Vagina (tissue), 2 donors: ENCODE data around the gene CXXC4. TPM values are rescaled to one million over a fixed set of nuclear protein-coding genes. Genes with fewer than 3 reads are reported as not detected.

Experiments used
- DNase-seq, 2 donors: peaks; one replicate each; pipeline ENCODE4 v3.0.0-alpha.2; 2017; ENCODE audit errors: extremely low spot score in 2 of 2
- H3K27ac ChIP-seq: fragments of 200-600 bp; sonication (generic); one replicate; pipeline ENCODE4 v1.5.1; 2019
- H3K27me3 ChIP-seq: fragments of 200-600 bp; sonication (generic); one replicate; pipeline ENCODE4 v1.5.1; 2019
- H3K36me3 ChIP-seq, 2 donors: fragments of 200-600 bp; sonication (generic); one replicate each; pipeline ENCODE4 v1.5.1; 2017 to 2019
- H3K4me1 ChIP-seq: fragments of 200-600 bp; sonication (generic); one replicate; pipeline ENCODE4 v1.5.1; 2019
- H3K4me3 ChIP-seq, 2 donors: fragments of 200-600 bp; sonication (generic); 1 replicate in 1 of 2; 2 replicates in 1 of 2; pipeline ENCODE4 v1.5.1; 2016 to 2019
- H3K9me3 ChIP-seq: fragments of 200-600 bp; sonication (generic); one replicate; pipeline ENCODE4 v1.5.1; 2019
- POLR2A ChIP-seq, 2 donors: fragments of 450-650 bp; IDR thresholded peaks; one replicate each; pipeline ENCODE4 v1.6.1; 2017; ENCODE audit warnings: antibody characterized with exemption in 2 of 2, mild to moderate bottlenecking in 2 of 2, moderate library complexity in 2 of 2
- POLR2AphosphoS5 ChIP-seq, 2 donors: sonication (generic); formaldehyde crosslinking; IDR thresholded peaks; one replicate each; pipeline ENCODE4 v1.9.0; 2017; ENCODE audit warnings: antibody characterized with exemption in 2 of 2, mild to moderate bottlenecking in 2 of 2, low read depth in 1 of 2; ENCODE audit not compliant: insufficient read depth in 1 of 2
- intact Hi-C: fragments of 100-400 bp; cut with DNase I; formaldehyde crosslinking; loops from one replicate; pipeline ENCODE4 v1.15.1; 2023
- total RNA-seq: library from RNA; depleted of rRNA; stranded (reverse); fragments of >200 nt; gene quantifications from one replicate; pipeline ENCODE4 v1.2.3, GENCODE V29; 2016
- TF ChIP-seq, protein P1 (sequence below), 3 experiments: fragments of 450-650 bp in 2 of 3; fragments of 200-600 bp in 1 of 3; sonication (generic) in 1 of 3; IDR thresholded peaks; one replicate each; pipeline ENCODE4 v1.5.1; 2017 to 2019; ENCODE audit warnings: antibody characterized with exemption in 3 of 3, mild to moderate bottlenecking in 2 of 3, moderate library complexity in 2 of 3

The CXXC4 gene
- total RNA-seq, 1 donor from 2014 or later: 0.74 TPM

GRCh38 chr4:104494185-104494584 lies 509 bp downstream of the CXXC4 start:
- Histone ChIP-seq H3K27me3 (no peaks in the 10 kb centered on the region), H3K36me3 (no peaks in the 10 kb centered on the region), H3K4me3 (peak overlapping the region; percentile 49 to 58), H3K9me3 (no peaks in the 10 kb centered on the region), H3K4me1 (peaks cover 29% of the 10 kb centered on the region), H3K27ac (peak overlapping the region; percentile 53)
- DNase-seq: no peak
- intact Hi-C loops: no loop called here
- TF ChIP-seq POLR2AphosphoS5 (IDR thresholded peaks at IDR 0.05; ENCODE audit: insufficient read depth in 1 of 2, low read depth in 1 of 2) (no peak), POLR2A (IDR thresholded peaks at IDR 0.05) (no peak)
- TF ChIP-seq, protein P1, sequence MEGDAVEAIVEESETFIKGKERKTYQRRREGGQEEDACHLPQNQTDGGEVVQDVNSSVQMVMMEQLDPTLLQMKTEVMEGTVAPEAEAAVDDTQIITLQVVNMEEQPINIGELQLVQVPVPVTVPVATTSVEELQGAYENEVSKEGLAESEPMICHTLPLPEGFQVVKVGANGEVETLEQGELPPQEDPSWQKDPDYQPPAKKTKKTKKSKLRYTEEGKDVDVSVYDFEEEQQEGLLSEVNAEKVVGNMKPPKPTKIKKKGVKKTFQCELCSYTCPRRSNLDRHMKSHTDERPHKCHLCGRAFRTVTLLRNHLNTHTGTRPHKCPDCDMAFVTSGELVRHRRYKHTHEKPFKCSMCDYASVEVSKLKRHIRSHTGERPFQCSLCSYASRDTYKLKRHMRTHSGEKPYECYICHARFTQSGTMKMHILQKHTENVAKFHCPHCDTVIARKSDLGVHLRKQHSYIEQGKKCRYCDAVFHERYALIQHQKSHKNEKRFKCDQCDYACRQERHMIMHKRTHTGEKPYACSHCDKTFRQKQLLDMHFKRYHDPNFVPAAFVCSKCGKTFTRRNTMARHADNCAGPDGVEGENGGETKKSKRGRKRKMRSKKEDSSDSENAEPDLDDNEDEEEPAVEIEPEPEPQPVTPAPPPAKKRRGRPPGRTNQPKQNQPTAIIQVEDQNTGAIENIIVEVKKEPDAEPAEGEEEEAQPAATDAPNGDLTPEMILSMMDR (IDR thresholded peaks at IDR 0.05): no peak

DNA sequence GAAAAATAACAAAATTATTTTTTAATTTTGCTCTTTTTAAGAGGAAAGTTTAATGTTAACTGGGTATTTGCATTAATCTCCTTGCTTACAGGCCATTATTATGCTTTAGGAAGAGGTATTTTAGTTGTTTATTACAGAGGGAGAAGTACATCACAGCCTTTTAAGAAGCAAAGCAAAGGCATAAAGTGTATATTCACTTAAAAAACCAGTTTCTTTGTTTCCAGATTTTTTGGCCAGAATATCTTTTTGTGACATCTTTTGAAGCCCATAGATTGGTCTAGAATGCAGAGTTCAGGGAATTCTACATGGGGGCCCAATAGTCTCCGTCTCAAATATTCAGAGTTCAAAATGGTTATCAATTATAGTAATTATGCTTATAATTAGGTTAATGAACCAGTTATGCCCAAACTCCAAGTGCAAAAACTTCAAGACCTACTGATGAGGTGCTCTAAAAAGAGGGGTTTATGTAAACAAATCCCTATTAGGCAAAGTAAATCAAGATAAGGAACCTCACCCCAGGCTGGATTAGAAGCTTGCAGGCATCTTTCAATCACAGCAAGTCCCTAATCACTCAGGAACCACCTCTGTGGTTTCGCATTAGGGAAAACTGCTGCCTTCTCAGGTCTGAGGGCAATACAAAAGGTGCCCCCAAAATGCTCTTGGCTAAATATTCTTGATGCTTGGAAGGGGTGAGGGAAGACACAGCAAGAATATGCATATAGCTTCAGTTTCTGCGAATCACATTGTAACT lies 1.4 kb downstream of the CXXC4 start:
- H3K4me3 ChIP-seq: no peak overlapping the region
- no peak for DNase-seq
- TF ChIP-seq POLR2A (IDR thresholded peaks at IDR 0.05) (no peak), POLR2AphosphoS5 (IDR thresholded peaks at IDR 0.05; ENCODE audit: insufficient read depth in 1 of 2, low read depth in 1 of 2) (no peak)
- TF ChIP-seq, protein P1 (IDR thresholded peaks at IDR 0.05): no peak
- intact Hi-C loops: no loop called here
- H3K27ac ChIP-seq: no peak overlapping the region
- no peaks in the 10 kb centered on the region for H3K36me3 ChIP-seq
- H3K4me1 ChIP-seq: peaks cover 29% of the 10 kb centered on the region
- H3K27me3 ChIP-seq: no peaks in the 10 kb centered on the region
- no peaks in the 10 kb centered on the region for H3K9me3 ChIP-seq

GRCh38 chr4:104492183-104492771 lies 2.4 kb downstream of the CXXC4 start:
- TF ChIP-seq, protein P1 (IDR thresholded peaks at IDR 0.05): no peak
- H3K36me3 ChIP-seq: no peaks in the 10 kb centered on the region
- peak overlapping the region; percentile 26 for H3K27ac ChIP-seq
- DNase-seq: no peak
- H3K4me3 ChIP-seq: peak overlapping the region; percentile 55 to 64
- H3K4me1 ChIP-seq: peaks cover 29% of the 10 kb centered on the region
- no peaks in the 10 kb centered on the region for H3K9me3 ChIP-seq
- intact Hi-C loops: no loop called here
- no peaks in the 10 kb centered on the region for H3K27me3 ChIP-seq

DNA sequence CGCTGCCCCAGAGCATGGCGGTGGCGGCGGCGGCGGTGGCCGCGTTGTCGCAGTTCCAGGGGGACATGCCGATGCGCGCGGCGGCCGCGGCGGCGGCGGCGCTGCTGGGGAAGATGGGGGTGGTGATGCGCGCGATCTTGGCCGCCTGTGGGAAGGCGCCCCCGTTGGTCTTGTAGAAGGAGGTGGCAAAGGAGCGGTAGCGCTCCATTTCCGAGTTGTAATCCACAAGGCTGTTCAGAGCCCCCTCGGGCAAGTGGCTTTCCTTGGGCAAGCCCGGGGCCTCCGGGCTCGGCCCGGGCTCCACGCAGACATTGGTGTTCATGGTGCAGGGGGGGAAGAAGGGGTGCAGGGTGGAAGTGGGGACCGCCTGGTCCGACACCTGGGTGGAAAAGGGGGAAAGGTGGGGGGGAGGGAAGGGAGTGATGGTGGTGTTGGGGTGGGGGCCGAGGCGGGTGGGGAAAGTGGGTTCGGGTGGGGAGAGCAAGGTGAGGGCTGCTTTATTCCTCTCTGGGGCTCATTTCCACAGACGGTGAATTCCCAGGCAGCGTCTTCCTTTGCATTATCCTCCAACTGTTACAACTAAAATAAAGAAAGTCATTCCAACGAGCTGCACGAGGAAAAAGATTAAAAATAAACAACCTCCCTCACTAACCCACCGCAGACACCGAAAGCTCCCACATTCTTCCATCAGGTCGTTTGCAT lies 3.1 kb downstream of the CXXC4 start:
- intact Hi-C loops: no loop called here
- H3K4me1 ChIP-seq: peaks cover 29% of the 10 kb centered on the region
- no peaks in the 10 kb centered on the region for H3K27me3 ChIP-seq
- TF ChIP-seq POLR2AphosphoS5 (IDR thresholded peaks at IDR 0.05; ENCODE audit: insufficient read depth in 1 of 2, low read depth in 1 of 2): no peak
- no peak for TF ChIP-seq POLR2A (IDR thresholded peaks at IDR 0.05)
- TF ChIP-seq, protein P1 (IDR thresholded peaks at IDR 0.05): no peak
- H3K4me3 ChIP-seq: peak overlapping the region; percentile 55 to 64
- H3K36me3 ChIP-seq: no peaks in the 10 kb centered on the region
- DNase-seq: no peak
- H3K9me3 ChIP-seq: no peaks in the 10 kb centered on the region
- H3K27ac ChIP-seq: peak overlapping the region; percentile 26
